Esophagus muscularis mucosa (tissue), 4 donors: ENCODE measurements around the gene AK3. TPM values are rescaled to one million over a fixed set of nuclear protein-coding genes. Genes with fewer than 3 reads are reported as not detected.
A peak's percentile ranks its signal among the peaks of the same experiment; 100 is the strongest.

Experiments used
- DNase-seq: peaks from one replicate; pipeline ENCODE4 v3.0.0-alpha.2; 2017; ENCODE audit errors: extremely low spot score
- H3K27ac ChIP-seq, 4 donors: fragments of 200-600 bp; sonication (generic); replicated peaks in 1 of 4; 1 replicate in 3 of 4; 2 replicates in 1 of 4; pipeline ENCODE4 v1.5.1; 2016 to 2019; ENCODE audit warnings: mild to moderate bottlenecking in 1 of 4
- H3K27me3 ChIP-seq, 4 donors: fragments of 200-600 bp; sonication (generic); one replicate each; pipeline versions ENCODE4 v1.5.1 to v1.6.0; 2016 to 2019
- H3K36me3 ChIP-seq, 4 donors: fragments of 200-600 bp; sonication (generic); one replicate each; pipeline ENCODE4 v1.5.1; 2016 to 2019
- H3K4me1 ChIP-seq, 4 donors: fragments of 200-600 bp; sonication (generic); one replicate each; pipeline ENCODE4 v1.5.1; 2016 to 2019
- H3K4me3 ChIP-seq, 4 donors: fragments of 200-600 bp; sonication (generic); 1 replicate in 2 of 4; 2 replicates in 2 of 4; pipeline ENCODE4 v1.5.1; 2016 to 2019; ENCODE audit warnings: mild to moderate bottlenecking in 4 of 4, moderate library complexity in 1 of 4
- H3K9me3 ChIP-seq, 4 donors: fragments of 200-600 bp; sonication (generic); 1 replicate in 3 of 4; 2 replicates in 1 of 4; pipeline ENCODE4 v1.5.1; 2016 to 2019
- EP300 ChIP-seq: sonication (generic); formaldehyde crosslinking; IDR thresholded peaks from one replicate; pipeline ENCODE4 v1.6.1; 2017; ENCODE audit warnings: antibody characterized with exemption
- POLR2A ChIP-seq: fragments of 450-650 bp; IDR thresholded peaks from one replicate; pipeline ENCODE4 v1.6.1; 2017; ENCODE audit warnings: antibody characterized with exemption, moderate library complexity, mild to moderate bottlenecking, low read depth
- POLR2AphosphoS5 ChIP-seq, 2 donors: sonication (generic); formaldehyde crosslinking; IDR thresholded peaks; one replicate each; pipeline ENCODE4 v1.6.1; 2017; ENCODE audit warnings: antibody characterized with exemption in 2 of 2
- WGBS: methylation state at CpG from one replicate; pipeline ENCODE4 v1.1.5; 2018; 5-methylcytosine and 5-hydroxymethylcytosine counted together
- intact Hi-C: fragments of 100-400 bp; cut with DNase I; formaldehyde crosslinking; loops from one replicate; pipeline ENCODE4 v1.15.1; 2023
- total RNA-seq, 4 donors: library from RNA; depleted of rRNA; stranded (reverse); fragments of >200 nt; gene quantifications; one replicate each; pipeline versions ENCODE4 v1.1.0 to v1.2.1, GENCODE V29; 2016
- TF ChIP-seq, protein P1 (sequence below), 3 experiments: fragments of 200-600 bp in 2 of 3; fragments of 450-650 bp in 1 of 3; sonication (generic) in 2 of 3; IDR thresholded peaks; one replicate each; pipeline ENCODE4 v1.5.1; 2017 to 2019; ENCODE audit warnings: antibody characterized with exemption in 3 of 3, mild to moderate bottlenecking in 2 of 3, moderate library complexity in 1 of 3

AK3 gene
- total RNA-seq, 4 donors from 2014 or later: 90.0 to 129 (median 118) TPM

DNA sequence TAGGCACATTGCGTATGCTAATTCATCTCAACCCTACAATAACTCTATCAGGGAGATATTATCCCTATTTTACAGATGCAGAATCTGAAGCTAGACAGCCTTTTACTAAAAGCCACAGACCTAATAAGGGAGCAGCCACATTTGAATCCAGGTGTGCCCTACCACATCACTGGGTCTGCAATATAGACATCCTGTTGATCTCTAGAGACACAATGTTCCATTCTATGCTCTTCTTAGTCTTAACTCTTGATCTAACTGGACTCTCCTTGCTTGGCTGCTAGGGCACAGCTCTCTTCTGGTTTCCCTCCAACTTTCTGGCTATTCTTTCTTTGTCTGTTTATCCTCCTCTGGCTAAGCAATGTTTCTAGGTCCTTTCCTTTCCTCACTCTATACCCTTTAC is 73.3 kb downstream of the AK3 start:
- TF ChIP-seq POLR2AphosphoS5 (IDR thresholded peaks at IDR 0.05): no peak
- TF ChIP-seq, protein P1, sequence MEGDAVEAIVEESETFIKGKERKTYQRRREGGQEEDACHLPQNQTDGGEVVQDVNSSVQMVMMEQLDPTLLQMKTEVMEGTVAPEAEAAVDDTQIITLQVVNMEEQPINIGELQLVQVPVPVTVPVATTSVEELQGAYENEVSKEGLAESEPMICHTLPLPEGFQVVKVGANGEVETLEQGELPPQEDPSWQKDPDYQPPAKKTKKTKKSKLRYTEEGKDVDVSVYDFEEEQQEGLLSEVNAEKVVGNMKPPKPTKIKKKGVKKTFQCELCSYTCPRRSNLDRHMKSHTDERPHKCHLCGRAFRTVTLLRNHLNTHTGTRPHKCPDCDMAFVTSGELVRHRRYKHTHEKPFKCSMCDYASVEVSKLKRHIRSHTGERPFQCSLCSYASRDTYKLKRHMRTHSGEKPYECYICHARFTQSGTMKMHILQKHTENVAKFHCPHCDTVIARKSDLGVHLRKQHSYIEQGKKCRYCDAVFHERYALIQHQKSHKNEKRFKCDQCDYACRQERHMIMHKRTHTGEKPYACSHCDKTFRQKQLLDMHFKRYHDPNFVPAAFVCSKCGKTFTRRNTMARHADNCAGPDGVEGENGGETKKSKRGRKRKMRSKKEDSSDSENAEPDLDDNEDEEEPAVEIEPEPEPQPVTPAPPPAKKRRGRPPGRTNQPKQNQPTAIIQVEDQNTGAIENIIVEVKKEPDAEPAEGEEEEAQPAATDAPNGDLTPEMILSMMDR (IDR thresholded peaks at IDR 0.05): no peak
- 73% methylated on average over 1 of the region's 1 CpG for WGBS
- Histone ChIP-seq H3K36me3 (no peaks in the 10 kb centered on the region), H3K9me3 (no peaks in the 10 kb centered on the region), H3K4me1 (peaks cover 14 to 43% (median 41%) of the 10 kb centered on the region in 4 donors), H3K27me3 (no peaks in the 10 kb centered on the region), H3K27ac (no peak overlapping the region), H3K4me3 (no peak overlapping the region)
- intact Hi-C loops: loop anchor here (10.0 kb wide), 1 partner anchor 317 kb away; the partner anchor contains the start of gene JAK2
- no peak for DNase-seq

DNA sequence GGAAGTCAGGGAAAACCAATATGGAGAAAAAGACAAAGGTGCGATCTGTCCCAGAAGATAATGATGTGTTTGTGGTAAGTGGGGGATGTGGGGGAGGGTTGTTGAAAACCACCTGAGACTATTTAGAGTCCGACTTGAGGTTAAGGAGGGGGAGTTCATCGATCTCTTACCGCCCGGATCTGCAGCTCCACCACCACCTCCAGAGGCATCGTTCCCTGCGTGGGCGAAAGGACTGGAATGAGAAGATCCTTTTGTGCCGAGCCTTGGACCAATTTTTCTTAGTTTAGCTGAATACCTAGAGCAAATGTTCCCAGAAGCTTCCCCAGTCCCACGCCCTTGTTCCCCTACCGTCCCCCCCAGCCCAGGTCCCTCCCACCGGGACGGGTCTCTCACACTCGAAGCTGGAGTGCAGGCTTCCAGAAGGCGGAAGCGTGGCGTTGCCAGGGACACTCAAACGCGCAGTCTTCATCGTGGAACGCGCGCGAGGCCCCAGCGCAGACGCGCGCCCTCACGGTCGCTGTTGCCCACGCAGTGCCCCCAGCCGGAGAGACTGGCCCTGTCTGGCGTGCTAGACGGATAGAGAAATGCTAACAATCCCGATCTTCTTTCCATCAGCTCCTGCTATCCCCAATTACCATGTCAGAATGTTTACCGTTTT is 74.8 kb downstream of the AK3 start, which contains the start of gene SPATA6L:
Gene SPATA6L (minus strand): TSS at position 439 of the 658 bp plus-strand sequence. CDS start 230 bp downstream, at position 209.
- intact Hi-C loops: loop anchor here (10.0 kb wide), 1 partner anchor 319 kb away; the partner anchor contains the start of gene JAK2
- peak within 1 kb of the TSS; percentile 49 to 60 (median 54) for H3K4me3 ChIP-seq
- DNase-seq: no peak
- 2% methylated on average over 30 of the region's 36 CpGs for WGBS
- peak within 1 kb of the TSS; percentile 58 to 73 (median 64) for H3K27ac ChIP-seq
- TF ChIP-seq POLR2A: no peak
- TF ChIP-seq POLR2AphosphoS5 (IDR thresholded peaks at IDR 0.05): peak; percentile 58 to 64
- TF ChIP-seq, protein P1 (IDR thresholded peaks at IDR 0.05): no peak
- no peak for TF ChIP-seq EP300
- H3K9me3 ChIP-seq: no peaks in the 10 kb centered on the region
- H3K36me3 ChIP-seq: no peaks in the 10 kb centered on the region
- peaks cover 20 to 54% (median 50%) of the 10 kb centered on the region in 4 donors for H3K4me1 ChIP-seq
- H3K27me3 ChIP-seq: no peaks in the 10 kb centered on the region

DNA sequence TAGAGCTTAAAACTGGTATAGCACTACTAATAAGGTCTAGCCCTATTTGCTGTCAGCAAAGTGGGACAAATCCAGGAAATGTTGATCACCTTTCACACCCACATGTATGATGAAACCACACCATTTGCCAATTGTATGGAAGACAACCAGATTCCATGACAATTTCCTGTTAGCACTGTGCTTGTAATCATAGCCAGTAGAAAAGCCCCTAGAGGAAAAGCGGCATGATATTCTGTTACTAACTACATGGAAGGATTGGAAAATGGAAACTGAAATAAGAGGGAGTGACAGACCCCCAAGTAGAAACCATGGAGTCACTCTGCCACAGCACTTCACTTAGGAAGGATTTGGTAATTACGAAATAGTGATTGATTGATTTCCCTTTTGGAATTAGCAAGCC is 75.6 kb downstream of the AK3 start:
- TF ChIP-seq EP300: no peak
- peak in 1 of 2 donors; percentile 55 for TF ChIP-seq POLR2AphosphoS5 (IDR thresholded peaks at IDR 0.05)
- peak overlapping the region; percentile 22 to 73 (median 59) for H3K27ac ChIP-seq
- intact Hi-C loops: loop anchor here (10.0 kb wide), 1 partner anchor 319 kb away; the partner anchor contains the start of gene JAK2
- no peak for DNase-seq
- H3K4me3 ChIP-seq: peak overlapping the region; percentile 49 to 60 (median 54)
- no peaks in the 10 kb centered on the region for H3K27me3 ChIP-seq
- WGBS: 80% methylated on average over 2 of the region's 2 CpGs
- H3K9me3 ChIP-seq: no peaks in the 10 kb centered on the region
- peaks cover 20 to 54% (median 50%) of the 10 kb centered on the region in 4 donors for H3K4me1 ChIP-seq
- no peaks in the 10 kb centered on the region for H3K36me3 ChIP-seq

DNA sequence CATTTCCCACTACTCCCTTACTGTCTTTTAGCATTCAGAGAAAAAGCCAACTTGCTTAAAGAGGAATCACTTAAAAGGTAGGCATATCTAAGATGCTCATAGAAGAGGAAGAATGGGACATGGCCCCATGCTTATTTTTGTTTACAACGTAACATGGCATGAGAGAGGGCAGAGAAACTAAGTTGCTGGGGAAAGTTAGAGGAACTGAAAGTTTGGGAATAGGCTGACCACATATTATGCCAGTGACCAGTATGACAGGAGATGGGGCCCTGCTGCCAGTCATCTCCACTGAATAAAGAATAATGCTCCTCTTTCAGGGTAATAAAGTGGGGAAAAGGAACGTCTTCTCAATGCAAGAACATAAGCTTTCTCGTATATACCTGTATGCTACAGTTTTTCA is 77.0 kb downstream of the AK3 start:
- intact Hi-C loops: loop anchor here (2.0 to 10.0 kb wide), 2 partner anchors 77 to 321 kb away; partner anchors contain the start of genes AK3 and JAK2
- Histone ChIP-seq H3K9me3 (no peaks in the 10 kb centered on the region), H3K4me3 (no peak overlapping the region), H3K27ac (peak overlapping the region in 1 of 4 donors; percentile 73), H3K27me3 (no peaks in the 10 kb centered on the region), H3K4me1 (peaks cover 20 to 54% (median 50%) of the 10 kb centered on the region in 4 donors), H3K36me3 (no peaks in the 10 kb centered on the region)
- 90% methylated on average over 3 of the region's 3 CpGs for WGBS
- DNase-seq: no peak
- TF ChIP-seq POLR2A (no peak), POLR2AphosphoS5 (IDR thresholded peaks at IDR 0.05) (no peak), EP300 (no peak)
- TF ChIP-seq, protein P1 (IDR thresholded peaks at IDR 0.05): no peak

DNA sequence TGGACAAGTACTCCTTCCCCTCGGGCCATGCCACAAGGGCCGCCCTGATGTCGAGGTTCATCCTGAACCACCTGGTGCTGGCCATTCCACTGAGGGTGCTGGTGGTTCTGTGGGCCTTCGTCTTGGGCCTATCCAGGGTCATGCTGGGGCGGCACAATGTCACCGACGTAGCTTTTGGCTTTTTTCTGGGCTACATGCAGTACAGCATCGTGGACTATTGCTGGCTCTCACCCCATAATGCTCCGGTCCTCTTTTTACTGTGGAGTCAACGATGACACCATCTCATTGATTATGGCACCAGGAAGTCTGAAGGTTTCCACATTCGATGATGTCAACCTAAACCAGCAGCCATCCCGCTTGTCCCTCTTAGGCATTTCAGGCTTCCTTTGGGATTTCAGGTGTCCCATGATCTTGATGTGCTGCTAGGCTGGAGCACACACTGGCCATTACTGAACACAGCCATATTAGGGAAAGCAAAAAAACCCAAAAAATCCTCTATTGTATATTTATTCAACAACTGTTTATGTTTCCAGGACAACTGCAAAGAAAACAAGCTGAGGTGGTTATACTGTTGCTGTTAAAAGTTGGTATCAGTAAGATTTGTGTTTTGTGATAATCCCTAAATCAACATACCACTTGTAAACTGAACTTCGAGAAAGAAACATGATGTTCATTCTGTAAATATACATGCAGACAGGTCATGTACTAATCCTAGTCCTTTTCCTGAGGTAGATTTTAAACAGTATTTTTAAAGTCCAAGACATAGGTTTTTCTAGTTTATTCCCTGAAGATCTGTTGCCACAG is 77.8 kb downstream of the AK3 start:
- Histone ChIP-seq H3K4me3 (peak overlapping the region; percentile 69 to 97 (median 92)), H3K36me3 (no peaks in the 10 kb centered on the region), H3K27me3 (no peaks in the 10 kb centered on the region), H3K4me1 (peaks cover 20 to 54% (median 50%) of the 10 kb centered on the region in 4 donors), H3K9me3 (no peaks in the 10 kb centered on the region), H3K27ac (peak overlapping the region; percentile 80 to 91 (median 86))
- 83% methylated on average over 6 of the region's 13 CpGs for WGBS
- intact Hi-C loops: loop anchor here (2.0 to 10.0 kb wide), 2 partner anchors 78 to 322 kb away; partner anchors contain the start of genes AK3 and JAK2
- TF ChIP-seq, protein P1 (IDR thresholded peaks at IDR 0.05): no peak
- TF ChIP-seq POLR2A (no peak), EP300 (no peak), POLR2AphosphoS5 (IDR thresholded peaks at IDR 0.05) (no peak)
- DNase-seq: no peak
